ENCODE results near the gene RIMS4.

The RIMS4 gene

GRCh38 chr20:44837946-44838345, 27.6 kb upstream of the RIMS4 start:
- TF ChIP-seq GATA2 (IDR thresholded peaks at IDR 0.05; ENCODE audit: low read depth, low read length), result no peak
- TF ChIP-seq GATA3 (IDR thresholded peaks at IDR 0.05; ENCODE audit: low read depth, low read length), result no peak

DNA sequence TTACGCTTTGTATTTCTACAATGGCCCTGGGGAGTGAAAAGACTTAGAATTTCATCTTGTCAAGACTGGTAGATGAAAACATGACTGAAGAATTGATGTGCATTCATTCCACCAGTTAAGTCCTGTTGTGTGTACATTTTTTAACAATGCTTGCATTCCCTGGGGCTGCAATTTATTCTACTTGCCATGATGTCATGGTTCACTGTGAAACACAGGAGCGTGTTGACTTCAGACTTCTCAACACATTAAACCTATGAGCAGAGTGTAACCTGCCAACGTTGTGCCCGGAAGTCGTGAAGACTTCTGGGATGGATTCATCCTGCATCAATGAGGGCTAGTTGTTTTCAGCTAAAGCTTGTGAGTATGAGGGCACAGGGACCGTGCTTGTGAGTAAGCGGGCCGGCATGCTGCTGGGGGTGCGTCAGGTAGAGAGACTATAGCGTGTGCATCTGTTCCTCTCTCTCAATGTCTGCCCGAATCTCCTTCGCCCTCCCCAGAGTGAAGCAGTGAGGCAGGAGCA, 26.3 kb upstream of the RIMS4 start:
- TF ChIP-seq GATA3 (IDR thresholded peaks at IDR 0.05; ENCODE audit: low read depth, low read length) (no peak), GATA2 (IDR thresholded peaks at IDR 0.05; ENCODE audit: low read depth, low read length) (no peak)

- no peak for TF ChIP-seq GATA3 (IDR thresholded peaks at IDR 0.05; ENCODE audit: low read depth, low read length)
- no peak for TF ChIP-seq GATA2 (IDR thresholded peaks at IDR 0.05; ENCODE audit: low read depth, low read length)
Measured at GRCh38 chr20:44835661-44836221, 25.4 kb upstream of the RIMS4 start.

DNA sequence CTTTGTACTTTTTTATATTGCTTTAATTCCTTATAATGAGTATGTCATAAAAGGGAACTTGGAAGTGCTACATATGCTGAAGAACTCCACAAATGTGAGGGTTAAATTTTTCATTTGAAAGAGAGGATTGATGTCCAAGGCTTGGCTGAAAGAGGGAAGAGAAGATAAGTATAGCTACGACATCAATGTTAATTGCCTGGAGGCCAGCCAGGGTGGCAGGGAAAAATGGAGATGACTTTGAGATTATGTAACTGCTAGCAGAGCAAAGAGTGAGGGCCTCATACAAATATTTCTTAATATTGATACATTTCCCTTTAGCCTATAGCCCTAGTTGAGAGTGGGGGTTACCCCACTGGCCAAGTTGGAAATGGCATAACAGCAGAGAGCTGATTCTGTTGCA, 24.8 kb upstream of the RIMS4 start:
- TF ChIP-seq GATA2 (IDR thresholded peaks at IDR 0.05; ENCODE audit: low read depth, low read length) (no peak), GATA3 (IDR thresholded peaks at IDR 0.05; ENCODE audit: low read depth, low read length) (no peak)

- no peak for TF ChIP-seq GATA2 (IDR thresholded peaks at IDR 0.05; ENCODE audit: low read depth, low read length)
- TF ChIP-seq GATA3 (IDR thresholded peaks at IDR 0.05; ENCODE audit: low read depth, low read length), result no peak
Measured at GRCh38 chr20:44834693-44835092, 24.3 kb upstream of the RIMS4 start.

DNA sequence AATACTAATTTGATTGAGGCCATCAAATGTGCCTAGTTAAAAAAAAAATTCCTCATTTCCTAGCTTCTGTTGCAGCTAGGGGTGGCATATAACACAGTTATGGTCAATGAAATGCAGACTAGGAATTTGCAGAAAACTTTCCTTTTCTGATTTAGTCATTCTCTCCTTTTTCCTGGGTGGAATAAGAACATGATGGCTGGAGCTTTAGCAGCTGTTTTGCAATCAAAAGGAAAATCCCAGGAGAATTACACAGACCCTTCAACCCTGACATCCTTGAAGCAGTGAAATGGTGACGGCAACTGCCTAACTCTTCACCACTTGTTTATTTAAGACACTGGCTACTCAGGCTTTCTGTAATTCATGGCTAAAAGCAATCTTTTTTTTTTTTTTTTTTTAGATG, 23.1 kb upstream of the RIMS4 start:
- no peak for TF ChIP-seq GATA2 (IDR thresholded peaks at IDR 0.05; ENCODE audit: low read depth, low read length)
- no peak for TF ChIP-seq GATA3 (IDR thresholded peaks at IDR 0.05; ENCODE audit: low read depth, low read length)

DNA sequence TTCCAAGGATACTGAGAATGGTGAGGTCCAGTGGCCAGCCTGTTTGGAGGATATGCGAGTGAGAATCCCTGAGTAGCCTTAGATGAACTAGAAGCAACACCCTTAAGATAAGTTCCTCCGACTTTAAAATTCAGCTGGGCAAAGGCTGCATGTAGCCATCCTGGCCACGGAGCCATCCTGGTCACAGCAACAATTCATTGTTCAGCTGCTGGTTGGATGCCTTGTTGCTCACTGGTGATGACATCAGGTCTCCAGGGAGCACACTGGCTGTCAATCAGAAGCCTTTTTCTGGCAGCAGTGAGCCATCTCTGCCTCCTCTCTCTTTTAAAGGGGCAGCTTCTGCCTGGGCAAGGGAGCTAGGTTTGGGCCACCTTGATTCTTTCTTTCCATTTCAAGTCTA, 22.4 kb upstream of the RIMS4 start:
- no peak for TF ChIP-seq GATA2 (IDR thresholded peaks at IDR 0.05; ENCODE audit: low read depth, low read length)
- no peak for TF ChIP-seq GATA3 (IDR thresholded peaks at IDR 0.05; ENCODE audit: low read depth, low read length)

- TF ChIP-seq GATA3 (IDR thresholded peaks at IDR 0.05; ENCODE audit: low read depth, low read length) (no peak), GATA2 (IDR thresholded peaks at IDR 0.05; ENCODE audit: low read depth, low read length) (no peak)
Measured at GRCh38 chr20:44830995-44831394, 20.6 kb upstream of the RIMS4 start.

GRCh38 chr20:44830523-44830922, 20.2 kb upstream of the RIMS4 start:
- TF ChIP-seq GATA3 (IDR thresholded peaks at IDR 0.05; ENCODE audit: low read depth, low read length) (no peak), GATA2 (IDR thresholded peaks at IDR 0.05; ENCODE audit: low read depth, low read length) (no peak)

- TF ChIP-seq GATA3 (IDR thresholded peaks at IDR 0.05; ENCODE audit: low read depth, low read length) (no peak), GATA2 (IDR thresholded peaks at IDR 0.05; ENCODE audit: low read depth, low read length) (no peak)
Measured at GRCh38 chr20:44829688-44830087, 19.3 kb upstream of the RIMS4 start.

- TF ChIP-seq GATA3 (IDR thresholded peaks at IDR 0.05; ENCODE audit: low read depth, low read length) (no peak), GATA2 (IDR thresholded peaks at IDR 0.05; ENCODE audit: low read depth, low read length) (no peak)
Measured at GRCh38 chr20:44828640-44829039, 18.3 kb upstream of the RIMS4 start.

- TF ChIP-seq GATA2 (IDR thresholded peaks at IDR 0.05; ENCODE audit: low read depth, low read length), result no peak
Measured at GRCh38 chr20:44827401-44827800, 17.1 kb upstream of the RIMS4 start.

DNA sequence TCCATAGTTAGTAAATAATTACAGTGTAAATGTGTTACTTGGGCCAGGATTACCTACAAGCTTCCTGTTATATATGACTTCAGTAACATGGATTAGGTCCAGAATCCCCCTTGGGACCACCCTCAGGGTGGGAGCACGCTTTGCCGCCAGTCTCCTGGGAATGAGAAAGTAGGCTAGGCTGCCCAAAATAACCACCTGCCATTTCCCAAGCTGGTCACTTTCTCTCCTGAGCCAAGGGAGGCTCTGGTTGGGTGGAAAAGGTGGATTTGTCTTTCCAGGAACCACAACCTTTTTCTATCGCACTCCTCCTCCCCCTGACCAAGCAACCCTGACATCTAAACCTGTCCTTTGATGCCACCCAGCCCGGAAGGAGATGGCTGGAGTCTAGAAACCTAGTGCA, 9.6 kb upstream of the RIMS4 start:
- TF ChIP-seq GATA3 (IDR thresholded peaks at IDR 0.05; ENCODE audit: low read depth, low read length) (no peak), GATA2 (IDR thresholded peaks at IDR 0.05; ENCODE audit: low read depth, low read length) (no peak)

GRCh38 chr20:44817143-44817910, 7.0 kb upstream of the RIMS4 start:
- TF ChIP-seq GATA2 (IDR thresholded peaks at IDR 0.05; ENCODE audit: low read depth, low read length), result no peak
- no peak for TF ChIP-seq GATA3 (IDR thresholded peaks at IDR 0.05; ENCODE audit: low read depth, low read length)

DNA sequence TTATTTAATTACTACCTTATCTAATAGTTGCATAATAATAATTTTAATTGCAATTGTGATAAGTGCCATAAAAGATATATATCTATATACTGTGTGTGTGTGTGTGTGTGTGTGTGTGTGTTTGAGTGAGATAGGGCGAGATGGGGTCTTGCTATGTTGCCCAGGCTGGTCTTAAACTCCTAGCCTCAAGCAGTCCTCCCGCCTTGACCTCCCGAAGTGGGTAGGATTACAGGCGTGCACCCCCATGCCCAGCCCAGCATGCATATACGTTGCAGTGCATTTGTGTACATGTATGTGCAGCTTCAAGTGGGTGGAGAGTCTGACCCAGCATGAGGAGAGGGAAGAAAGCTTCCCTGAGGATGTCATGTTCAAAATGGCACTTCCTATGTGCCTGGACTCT, 4.6 kb upstream of the RIMS4 start:
- no peak for TF ChIP-seq GATA3 (IDR thresholded peaks at IDR 0.05; ENCODE audit: low read depth, low read length)
- no peak for TF ChIP-seq GATA2 (IDR thresholded peaks at IDR 0.05; ENCODE audit: low read depth, low read length)

Measured in SH-SY5Y (cell line).